ENCODE results near the gene CFAP100.

The CFAP100 gene

DNA sequence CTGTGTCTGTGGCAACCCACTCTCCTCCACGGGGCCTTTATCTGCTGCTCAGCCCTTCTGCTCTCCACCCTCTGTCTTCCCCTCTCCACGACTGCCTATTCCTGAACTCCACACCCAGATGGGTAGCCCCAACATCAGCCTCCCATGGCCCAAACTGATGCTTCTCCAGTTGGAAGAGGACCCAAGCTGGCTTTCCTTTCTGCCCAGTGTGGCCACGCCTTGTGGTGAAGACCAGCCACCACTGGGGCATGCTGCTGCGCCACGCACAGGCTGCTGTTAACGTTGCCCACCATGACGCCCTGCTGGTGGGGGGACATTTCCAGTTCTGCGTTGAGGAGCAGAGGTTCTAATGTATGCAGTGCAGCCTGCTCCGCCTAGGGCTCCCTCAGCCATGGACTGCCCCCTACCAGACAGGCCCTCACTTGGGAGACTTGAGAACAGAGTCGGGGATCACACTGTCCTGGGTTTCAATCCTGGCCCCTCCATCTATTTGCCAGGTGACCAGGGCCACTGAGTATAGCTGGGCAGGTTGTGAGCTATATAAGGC lies 26.9 kb downstream of the CFAP100 start:
- DNase-seq (ENCODE audit: low read depth in 2 of 2) = no peak

DNA sequence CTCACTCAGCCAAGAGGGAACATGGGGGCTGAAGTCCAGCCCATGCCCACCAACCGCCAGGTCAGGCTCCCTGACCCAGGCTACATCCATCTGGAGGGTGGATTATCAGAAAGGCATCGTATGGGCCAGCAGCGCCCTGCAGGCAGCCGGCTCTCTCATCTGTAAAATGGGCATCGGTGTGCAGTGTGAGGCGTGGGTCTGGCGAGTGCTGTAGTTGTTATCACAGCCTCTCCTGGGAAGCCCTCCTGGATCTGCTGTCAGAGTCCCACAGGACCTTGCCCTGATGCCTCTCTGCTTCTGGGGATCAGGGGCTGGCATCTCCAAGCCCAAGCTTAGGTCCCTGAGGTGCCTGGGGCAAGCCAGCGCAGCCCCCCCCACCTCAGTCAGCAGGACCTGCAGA lies 27.4 kb downstream of the CFAP100 start:
- no peak for DNase-seq (ENCODE audit: low read depth in 2 of 2)

DNA sequence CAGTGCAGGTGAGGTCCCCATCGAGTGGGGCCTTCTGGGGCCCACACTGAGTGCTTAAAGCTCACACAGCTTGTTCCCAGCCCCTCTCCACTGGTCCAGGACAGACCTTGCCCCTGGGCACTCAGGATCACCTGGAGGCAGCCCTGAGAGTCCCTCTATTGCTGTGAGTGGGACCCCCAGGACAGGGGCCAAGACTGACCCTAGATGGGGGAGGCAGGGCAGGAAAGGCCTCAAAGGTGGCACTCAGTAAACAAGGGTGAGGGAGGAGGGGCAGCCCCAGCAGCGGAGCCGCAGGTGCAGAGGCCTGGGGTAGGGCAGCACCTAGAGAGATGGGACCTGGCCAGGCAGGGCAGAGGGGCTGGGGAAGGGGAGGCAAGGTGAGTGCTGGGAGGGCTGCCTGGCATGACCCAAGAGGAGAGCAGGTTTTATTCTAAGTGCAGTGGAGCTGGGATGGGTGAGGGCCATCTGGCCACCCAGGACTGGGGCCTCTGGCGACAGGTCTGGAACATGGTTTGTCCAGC lies 27.9 kb downstream of the CFAP100 start:
- DNase-seq (ENCODE audit: low read depth in 2 of 2) = no peak

GRCh38 chr3:126423191-126424038 lies 28.7 kb downstream of the CFAP100 start:
- DNase-seq (ENCODE audit: low read depth in 2 of 2) = no peak

DNA sequence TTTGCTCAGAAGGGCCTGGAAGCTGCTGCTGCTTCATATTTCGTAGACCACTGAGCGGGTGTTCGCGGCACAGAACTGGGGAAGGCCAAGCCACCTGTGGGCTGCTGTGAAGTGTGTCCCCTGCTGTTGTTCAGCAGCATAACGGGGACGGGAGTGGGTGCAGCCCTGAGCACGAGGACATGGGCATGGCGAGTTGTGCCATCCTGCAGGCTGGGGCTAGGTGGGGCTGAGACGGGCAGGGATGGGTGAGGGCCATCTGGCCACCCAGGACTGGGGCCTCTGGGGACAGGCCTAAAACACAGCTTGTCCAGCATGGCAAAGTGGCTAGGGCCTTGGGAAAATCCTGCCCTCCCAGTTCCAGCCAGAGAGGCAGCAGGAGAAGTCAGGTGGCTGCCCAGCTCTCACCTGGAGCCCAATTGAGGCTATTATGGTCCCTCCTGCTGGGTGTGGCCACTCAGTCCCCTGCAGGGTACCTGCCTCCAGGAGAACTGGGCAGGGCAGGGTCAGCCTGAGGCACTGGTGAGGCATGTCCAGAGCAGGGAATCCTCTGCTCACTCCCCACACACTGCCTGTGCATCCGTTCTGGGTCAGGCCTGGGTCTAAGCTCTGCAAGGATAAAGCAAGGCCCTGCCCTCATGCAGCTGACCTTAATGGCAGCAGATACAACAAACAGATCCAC lies 29.5 kb downstream of the CFAP100 start:
- no peak for DNase-seq (ENCODE audit: low read depth in 2 of 2)

DNA sequence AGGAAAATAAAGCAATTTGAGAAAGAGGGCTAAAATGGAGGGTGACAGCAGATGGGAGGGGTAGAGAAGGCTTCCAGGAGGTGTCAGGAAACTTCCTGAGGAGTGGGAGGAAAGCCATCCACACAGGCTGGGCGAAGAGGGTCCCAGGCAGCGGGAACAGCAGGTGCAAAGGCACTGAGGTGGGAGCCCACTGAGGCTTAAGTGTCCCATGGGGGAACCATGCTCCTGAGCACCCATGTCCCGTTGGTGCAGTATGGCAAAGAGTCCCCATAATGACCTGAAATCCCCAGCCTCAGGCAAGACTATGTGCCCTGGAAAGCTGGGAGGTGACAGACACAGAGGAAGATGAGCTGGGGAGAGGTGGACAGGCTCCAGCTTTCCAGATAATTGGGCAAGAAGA lies 30.0 kb downstream of the CFAP100 start:
- no peak for DNase-seq (ENCODE audit: low read depth in 2 of 2)

DNA sequence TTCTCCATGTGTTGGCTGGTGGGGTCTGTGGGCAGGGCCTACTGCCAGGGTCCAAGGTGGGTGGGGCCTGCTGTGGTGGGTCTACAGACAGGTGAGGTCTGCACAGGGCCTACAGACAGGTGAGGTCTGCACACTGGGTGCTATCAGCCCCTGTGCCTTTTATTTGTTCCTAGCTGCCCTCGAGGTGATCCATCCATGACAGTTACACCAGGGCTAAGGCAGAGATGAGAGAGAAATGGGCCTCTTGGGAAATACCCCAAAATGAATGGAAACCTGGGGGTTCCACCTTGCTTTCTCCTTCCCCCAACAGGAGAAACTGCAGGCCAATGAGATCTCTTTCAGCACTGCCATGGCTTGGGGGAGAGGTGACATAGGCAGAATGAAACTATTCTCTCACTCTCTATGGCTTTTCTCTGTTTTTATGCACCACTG lies 36.4 kb downstream of the CFAP100 start:
- DNase-seq (ENCODE audit: low read depth in 2 of 2) = no peak

DNA sequence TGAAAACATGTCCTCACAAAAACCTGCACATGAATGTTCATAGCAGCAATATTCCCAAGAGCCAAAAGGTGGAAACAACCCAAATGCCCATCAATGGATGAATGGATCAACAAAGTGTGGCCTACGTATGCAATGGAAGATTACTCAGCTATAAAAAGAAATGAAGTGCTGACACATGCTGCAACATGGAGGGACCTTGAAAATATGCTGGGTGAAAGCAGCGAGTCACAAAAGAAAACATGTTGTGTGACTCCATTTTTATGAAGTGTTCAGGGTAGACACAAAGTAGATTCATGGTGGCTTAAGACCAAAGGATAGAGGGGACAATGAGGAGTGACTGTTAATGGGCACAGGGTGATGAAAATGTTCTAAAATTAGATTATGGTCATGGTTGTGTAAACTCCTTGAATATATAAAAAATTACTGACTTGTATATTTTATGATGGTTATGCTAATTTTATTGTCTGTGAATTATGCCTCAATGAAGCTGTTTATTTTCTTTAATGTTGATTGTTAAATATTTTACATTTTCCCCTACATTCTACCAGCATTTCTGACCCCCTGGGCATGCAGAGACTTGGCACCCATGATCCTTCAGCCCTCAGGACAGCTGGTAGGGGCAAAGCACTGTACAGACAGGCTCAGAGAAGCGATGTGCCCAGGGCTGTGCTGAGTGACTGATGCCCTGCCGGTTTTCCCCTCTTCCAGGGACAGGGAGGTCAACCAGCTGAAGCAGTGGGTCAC lies 37.8 kb downstream of the CFAP100 start:
- DNase-seq (ENCODE audit: low read depth in 2 of 2) = no peak

DNA sequence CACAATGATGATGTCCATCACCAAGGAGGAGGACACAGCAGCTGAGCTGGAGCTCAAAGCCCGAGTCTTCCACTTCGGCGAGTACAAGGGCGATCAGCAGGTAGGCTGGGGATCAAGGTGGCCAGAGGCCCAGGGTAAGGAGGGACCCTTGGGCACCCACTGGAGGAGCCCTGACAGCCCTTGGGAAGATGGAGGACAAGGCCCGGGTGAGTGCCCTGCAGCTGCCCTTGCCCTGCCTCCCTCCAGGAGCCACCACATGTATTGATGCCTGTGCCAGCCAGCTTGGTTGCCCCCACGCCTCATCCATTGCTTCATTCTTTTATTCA lies 38.4 kb downstream of the CFAP100 start:
- DNase-seq (ENCODE audit: low read depth in 2 of 2) = no peak

DNA sequence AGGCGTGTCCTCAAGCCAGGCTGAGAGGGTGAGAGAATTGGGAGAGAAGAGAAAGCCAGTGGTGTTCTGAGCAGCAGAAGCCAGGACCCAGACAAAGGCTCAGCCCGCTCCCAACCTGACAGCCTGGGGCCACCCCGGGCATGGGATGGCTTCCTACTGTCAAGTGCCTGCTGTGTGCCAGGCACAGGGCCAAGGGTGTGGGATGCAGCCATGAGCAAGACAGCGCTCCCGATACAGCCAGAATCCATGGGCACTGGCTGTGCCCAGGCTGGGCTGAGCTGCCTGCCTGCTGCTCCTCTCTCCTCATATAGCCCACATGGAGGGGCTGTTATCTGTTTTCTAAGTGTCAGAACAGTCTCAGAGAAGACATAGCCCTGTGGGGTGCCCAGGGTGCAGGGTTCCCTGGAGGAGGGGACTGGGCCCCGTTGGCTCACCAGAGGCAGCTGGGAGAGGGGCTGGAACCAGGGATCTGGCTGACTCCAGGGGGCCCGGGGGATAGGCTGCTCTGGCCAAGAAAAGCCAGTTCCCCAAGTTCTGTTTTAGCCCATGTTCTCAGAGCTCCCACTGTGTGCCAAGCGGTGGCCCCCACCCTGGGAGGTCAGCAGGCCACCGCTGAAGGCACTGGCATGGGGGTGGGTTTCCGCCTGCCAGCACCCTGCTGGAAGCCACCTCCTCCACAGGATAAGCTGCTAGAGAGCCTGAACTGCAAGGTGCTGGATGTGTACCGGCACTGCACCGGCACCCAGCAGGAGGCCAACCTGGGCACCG lies 39.0 kb downstream of the CFAP100 start:
- no peak for DNase-seq (ENCODE audit: low read depth in 2 of 2)

DNA sequence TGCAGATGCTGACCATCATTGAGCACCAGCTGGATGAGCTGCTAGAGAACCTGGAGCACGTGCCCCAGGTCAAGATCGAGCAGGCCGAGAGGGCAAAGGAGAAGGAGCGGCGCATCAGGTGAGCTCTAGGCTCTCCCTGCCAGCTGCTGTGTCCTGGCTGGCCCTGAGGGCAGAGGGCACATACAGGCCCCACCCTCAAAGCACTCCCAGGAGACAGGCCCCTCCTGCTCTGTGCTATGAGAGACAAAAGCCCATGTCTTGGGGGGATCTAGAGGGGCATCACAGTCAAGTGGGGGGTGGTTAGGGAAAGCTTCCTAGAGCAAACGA lies 39.5 kb downstream of the CFAP100 start:
- DNase-seq (ENCODE audit: low read depth in 2 of 2) = no peak

- DNase-seq (ENCODE audit: low read depth in 2 of 2) = no peak
These were observed 40.3 kb downstream of the CFAP100 start for GRCh38 chr3:126434931-126435411.

DNA sequence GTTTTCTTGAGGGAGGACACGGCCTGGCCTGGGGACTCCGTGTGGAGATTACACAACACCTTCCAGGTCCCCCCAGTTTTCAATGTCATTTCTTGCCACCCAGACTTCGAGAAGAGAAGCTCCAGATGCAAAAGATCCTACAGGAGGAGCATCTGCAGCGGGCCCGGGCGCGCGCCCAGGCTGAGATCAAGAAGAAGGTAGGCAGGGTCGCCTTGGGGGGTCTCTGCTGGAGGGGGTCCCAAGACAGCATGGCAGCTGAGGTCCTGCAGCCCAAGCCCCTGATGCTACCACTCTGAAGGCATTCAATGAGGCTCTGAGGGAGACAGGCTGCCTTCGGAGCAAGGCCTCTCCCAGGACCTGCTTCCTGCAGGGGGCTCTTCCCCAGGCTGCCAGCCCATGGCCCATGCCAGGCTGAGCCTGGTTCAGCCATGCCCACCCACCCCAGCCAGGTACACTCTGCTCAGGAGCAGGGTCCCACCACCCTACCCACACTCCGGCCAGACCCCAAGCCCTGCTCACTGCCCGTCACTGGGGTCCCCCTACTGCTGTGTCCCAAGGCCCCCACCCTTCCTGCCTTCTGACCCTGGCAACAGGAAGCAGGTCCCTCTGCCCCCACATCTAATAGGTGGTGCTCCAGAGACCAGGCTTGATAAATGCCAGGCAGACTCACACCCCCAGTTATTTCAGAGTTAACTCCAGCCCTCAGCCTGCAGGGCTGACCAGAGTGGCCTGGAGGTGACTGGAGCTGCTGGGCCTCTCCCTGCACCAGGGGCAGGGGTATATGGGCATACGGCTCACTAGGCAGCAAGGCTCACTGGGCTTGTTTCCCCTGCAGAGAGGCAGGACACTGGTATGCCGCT lies 41.0 kb downstream of the CFAP100 start:
- DNase-seq (ENCODE audit: low read depth in 2 of 2) = no peak

GRCh38 chr3:126436826-126437717 lies 42.4 kb downstream of the CFAP100 start:
- no peak for DNase-seq (ENCODE audit: low read depth in 2 of 2)

DNA sequence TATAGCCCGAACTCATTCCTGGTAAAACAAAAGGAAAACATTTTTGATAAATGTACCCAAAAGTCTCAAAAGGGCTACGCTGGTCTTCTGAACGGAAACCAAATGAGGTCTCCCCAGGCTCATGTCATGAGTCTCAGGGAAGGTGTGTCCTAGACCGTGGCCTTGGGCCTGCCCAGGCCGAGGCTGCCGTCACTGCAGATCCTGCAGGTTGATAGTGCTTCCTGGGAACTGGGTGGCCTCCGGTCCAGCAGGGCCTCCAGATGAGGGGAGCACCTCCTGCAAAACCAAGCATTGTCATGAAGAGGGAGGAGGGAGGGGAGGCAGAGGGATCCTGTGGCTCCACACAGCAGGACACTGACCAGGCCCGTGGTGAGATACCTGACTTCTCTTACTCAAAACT lies 43.5 kb downstream of the CFAP100 start:
- DNase-seq (ENCODE audit: low read depth in 2 of 2) = no peak

DNA sequence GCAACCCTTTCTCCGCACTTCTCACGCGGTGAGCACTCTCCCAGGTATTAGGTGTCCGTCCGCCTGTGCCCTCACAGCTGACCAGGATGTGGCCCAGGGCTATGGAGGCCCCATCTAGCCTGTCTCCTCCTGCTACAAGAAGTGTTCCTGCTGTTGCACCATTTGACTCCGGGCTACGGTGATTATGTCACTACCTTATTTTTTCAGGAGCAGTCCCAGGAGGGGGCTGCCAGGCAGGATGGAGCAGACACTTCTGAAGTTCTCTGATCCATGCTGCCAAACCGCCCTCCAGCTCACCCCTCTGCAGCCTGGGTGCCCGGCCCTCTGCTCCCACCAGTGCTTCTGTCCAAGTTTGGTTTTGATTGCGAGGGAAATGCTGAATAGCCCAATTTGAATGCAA lies 44.0 kb downstream of the CFAP100 start:
- DNase-seq (ENCODE audit: low read depth in 2 of 2) = no peak

DNA sequence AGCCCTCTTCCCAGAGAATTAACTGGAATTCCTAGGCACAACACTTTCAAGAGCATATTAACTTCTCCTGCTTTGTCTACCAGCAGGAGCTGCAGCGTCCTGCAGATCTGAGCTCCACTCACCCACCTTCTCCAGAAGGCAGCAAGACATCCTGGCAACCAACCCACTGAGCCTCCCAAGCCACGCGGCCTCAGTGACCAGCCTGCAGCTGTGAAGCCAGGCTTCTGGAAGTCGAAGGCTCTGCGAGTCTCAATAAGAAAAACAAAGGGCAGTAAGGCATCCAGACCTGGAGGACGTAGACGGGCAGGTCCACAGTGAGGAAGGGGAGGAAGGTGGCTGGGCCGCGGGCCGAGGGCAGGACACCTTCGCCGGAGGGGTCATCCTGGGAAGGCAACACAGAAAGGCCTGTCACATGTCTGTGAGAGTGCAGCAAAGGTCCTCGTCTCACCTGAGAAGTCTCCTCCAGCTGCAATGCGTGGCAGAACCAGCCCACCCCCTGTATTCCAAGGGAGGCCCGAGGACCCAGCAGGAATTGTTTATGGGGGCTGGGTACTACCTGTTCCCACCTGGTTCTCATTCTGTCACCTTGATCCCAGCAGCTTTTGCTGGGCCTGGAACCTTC lies 44.7 kb downstream of the CFAP100 start:
- no peak for DNase-seq (ENCODE audit: low read depth in 2 of 2)

DNA sequence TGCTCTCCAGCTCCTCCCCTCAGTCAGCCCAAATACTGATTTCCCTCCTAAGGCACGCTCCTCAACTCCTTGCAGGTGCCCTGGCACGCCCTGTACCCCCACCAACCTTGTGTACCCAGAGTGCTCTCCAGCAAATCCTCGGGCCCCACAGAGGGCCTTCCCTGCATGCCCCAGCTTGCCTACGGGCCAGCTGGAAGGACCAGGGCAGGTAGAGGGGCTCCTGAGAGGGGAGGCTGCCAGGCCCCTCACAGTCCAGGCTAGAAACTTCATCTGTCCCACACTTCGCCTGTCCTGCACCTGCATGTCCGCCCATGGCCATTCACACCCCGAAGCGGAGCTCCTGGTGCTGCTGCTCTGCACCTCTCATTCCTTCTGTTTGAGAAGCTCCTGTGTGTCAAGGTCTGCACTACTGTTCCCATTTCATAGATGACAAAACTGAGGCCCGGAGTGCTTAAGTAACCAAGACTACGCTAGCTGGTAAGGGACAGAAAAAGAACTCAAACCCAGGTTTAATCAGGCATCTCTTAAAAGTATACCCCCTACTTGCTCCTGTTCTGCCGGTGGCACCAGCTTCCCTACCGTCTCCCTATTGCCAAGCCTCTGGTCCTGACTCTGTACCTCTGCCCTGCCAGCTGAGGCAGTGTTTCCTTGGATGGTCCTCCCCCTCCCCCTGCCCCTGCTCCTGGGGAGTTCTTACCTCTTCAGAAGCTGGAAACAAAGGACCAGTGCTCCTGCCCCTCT lies 45.4 kb downstream of the CFAP100 start:
- no peak for DNase-seq (ENCODE audit: low read depth in 2 of 2)

- no peak for DNase-seq (ENCODE audit: low read depth in 2 of 2)
These were observed 45.9 kb downstream of the CFAP100 start for GRCh38 chr3:126440709-126440995.
